Upper lobe of right lung (tissue), 1 donor: Measurements from ENCODE around the gene TAPBP. TPM values are rescaled to one million over a fixed set of nuclear protein-coding genes. Genes with fewer than 3 reads are reported as not detected.
"Not testable (repeated sequence)": the region's sequence is repeated elsewhere in the genome, so short reads cannot be mapped to it uniquely, and the experiment has no call there.

Experiments used
- ATAC-seq: fragments of 200-7000 bp; cut with Tn5 transposase; one replicate; pipeline ENCODE4 v1.9.1; 2020; ENCODE audit warnings: mild to moderate bottlenecking, moderate library complexity
- DNase-seq: peaks from one replicate; pipeline ENCODE4 v3.0.0-alpha.2; 2020
- H3K27ac ChIP-seq: fragments of 200-600 bp; one replicate; pipeline ENCODE4 v1.8.0; 2022
- H3K27me3 ChIP-seq: fragments of 200-600 bp; one replicate; pipeline ENCODE4 v1.8.0; 2022; ENCODE audit warnings: mild to moderate bottlenecking
- H3K36me3 ChIP-seq: fragments of 200-600 bp; one replicate; pipeline ENCODE4 v1.8.0; 2022
- H3K4me1 ChIP-seq: fragments of 200-600 bp; one replicate; pipeline ENCODE4 v1.8.0; 2022
- H3K4me3 ChIP-seq: fragments of 200-600 bp; one replicate; pipeline ENCODE4 v1.8.0; 2022; ENCODE audit warnings: mild to moderate bottlenecking
- H3K9me3 ChIP-seq: fragments of 200-600 bp; one replicate; pipeline ENCODE4 v1.8.0; 2022
- CTCF ChIP-seq: fragments of 200-600 bp; IDR thresholded peaks from one replicate; pipeline ENCODE4 v1.8.0; 2022; ENCODE audit warnings: antibody characterized with exemption
- intact Hi-C: fragments of 100-400 bp; cut with DNase I; formaldehyde crosslinking; loops from one replicate; pipeline ENCODE4 v1.11.0; 2022
- total RNA-seq: library from RNA; stranded (reverse); fragmentation: NEBNext Ultra II Directional; extraction: Animal tissue kit (Norgen Biotek cat#: 25700); gene quantifications from one replicate; pipeline ENCODE4 v1.2.1, GENCODE V29; 2021
- donor health status: DM: no; HTN: yes; CAD: no; lungs with severe emphysema.

The TAPBP gene
- total RNA-seq, 1 donor from 2014 or later: 191 TPM

- intact Hi-C loops: no loop called here
- ATAC-seq: peak; percentile 6
- Histone ChIP-seq H3K36me3 (peaks cover 55% of the 10 kb centered on the region), H3K27ac (peak overlapping the region; percentile 93), H3K4me3 (peak overlapping the region; percentile 75), H3K27me3 (no peaks in the 10 kb centered on the region), H3K4me1 (peaks cover 54% of the 10 kb centered on the region), H3K9me3 (no peaks in the 10 kb centered on the region)
- no peak for TF ChIP-seq CTCF
- no peak for DNase-seq
Observed at GRCh38 chr6:33272275-33273128, 41.4 kb downstream of the TAPBP start.

GRCh38 chr6:33271468-33272274 is 42.2 kb downstream of the TAPBP start, which contains the start of the genes RPS18 and VPS52:
TSS of gene RPS18 (plus strand) at chr6:33272075. CDS start at chr6:33272120, 45 bp downstream.
TSS of gene VPS52 (minus strand) at chr6:33271876. CDS start at chr6:33271675, 201 bp downstream.
- TF ChIP-seq CTCF: no peak
- peak; percentile 91 for DNase-seq
- Histone ChIP-seq H3K9me3 (no peaks in the 10 kb centered on the region), H3K36me3 (peaks cover 63% of the 10 kb centered on the region), H3K4me1 (peaks cover 51% of the 10 kb centered on the region), H3K27ac (peak within 1 kb of the TSS; percentile 93), H3K4me3 (peak within 1 kb of the TSS; percentile 75), H3K27me3 (no peaks in the 10 kb centered on the region)
- intact Hi-C loops: no loop called here
- peak; percentile 93 for ATAC-seq

GRCh38 chr6:33271117-33271467 is 42.8 kb downstream of the TAPBP start:
- Histone ChIP-seq H3K4me3 (peak overlapping the region; percentile 75), H3K4me1 (peaks cover 45% of the 10 kb centered on the region), H3K9me3 (no peaks in the 10 kb centered on the region), H3K27me3 (no peaks in the 10 kb centered on the region), H3K27ac (peak overlapping the region; percentile 93), H3K36me3 (peaks cover 65% of the 10 kb centered on the region)
- TF ChIP-seq CTCF: no peak
- intact Hi-C loops: no loop called here
- peak; percentile 6 for ATAC-seq
- no peak for DNase-seq

- TF ChIP-seq CTCF: no peak
- DNase-seq (no peak), ATAC-seq (peak; percentile 12)
- H3K27me3 ChIP-seq: no peaks in the 10 kb centered on the region
- H3K4me1 ChIP-seq: no peaks in the 10 kb centered on the region
- H3K27ac ChIP-seq: no peak overlapping the region
- peaks cover 89% of the 10 kb centered on the region for H3K36me3 ChIP-seq
- H3K4me3 ChIP-seq: no peak overlapping the region
- H3K9me3 ChIP-seq: no peaks in the 10 kb centered on the region
- intact Hi-C loops: no loop called here
Observed at GRCh38 chr6:33264015-33264414, 49.9 kb downstream of the TAPBP start.

- H3K36me3 ChIP-seq: peaks cover 81% of the 10 kb centered on the region
- H3K4me1 ChIP-seq, H3K9me3 ChIP-seq, ATAC-seq, intact Hi-C loops, H3K4me3 ChIP-seq, H3K27ac ChIP-seq, DNase-seq, H3K27me3 ChIP-seq: not testable (repeated sequence)
Observed at GRCh38 chr6:33262490-33262889, 51.4 kb downstream of the TAPBP start.

- no peak for DNase-seq
- no peak for TF ChIP-seq CTCF
- Histone ChIP-seq H3K27me3 (no peaks in the 10 kb centered on the region), H3K4me3 (no peak overlapping the region), H3K36me3 (peaks cover 64% of the 10 kb centered on the region), H3K9me3 (no peaks in the 10 kb centered on the region), H3K4me1 (no peaks in the 10 kb centered on the region), H3K27ac (no peak overlapping the region)
- no peak for ATAC-seq
- intact Hi-C loops: no loop called here
Observed at GRCh38 chr6:33259032-33259431, 54.8 kb downstream of the TAPBP start.
